HG03196 (cell line): ENCODE data around the gene LDLRAD4.
A peak's percentile ranks its signal among the peaks of the same experiment; 100 is the strongest.
"Not testable (repeated sequence)": the region's sequence is repeated elsewhere in the genome, so short reads cannot be mapped to it uniquely, and the experiment has no call there.

Source experiments
- ATAC-seq: cut with Tn5 transposase; IDR thresholded peaks from one replicate; pipeline ENCODE4 v1.9.1; 2021; ENCODE audit not compliant: unreplicated experiment

The LDLRAD4 gene

GRCh38 chr18:13604786-13605185 is 386.2 kb downstream of the LDLRAD4 start:
- no peak for ATAC-seq

- no peak for ATAC-seq
These were observed 386.9 kb downstream of the LDLRAD4 start for GRCh38 chr18:13605477-13605876.

GRCh38 chr18:13605901-13606300 is 387.3 kb downstream of the LDLRAD4 start:
- no peak for ATAC-seq

- ATAC-seq = no peak
These were observed 388.2 kb downstream of the LDLRAD4 start for GRCh38 chr18:13606604-13607254.

DNA sequence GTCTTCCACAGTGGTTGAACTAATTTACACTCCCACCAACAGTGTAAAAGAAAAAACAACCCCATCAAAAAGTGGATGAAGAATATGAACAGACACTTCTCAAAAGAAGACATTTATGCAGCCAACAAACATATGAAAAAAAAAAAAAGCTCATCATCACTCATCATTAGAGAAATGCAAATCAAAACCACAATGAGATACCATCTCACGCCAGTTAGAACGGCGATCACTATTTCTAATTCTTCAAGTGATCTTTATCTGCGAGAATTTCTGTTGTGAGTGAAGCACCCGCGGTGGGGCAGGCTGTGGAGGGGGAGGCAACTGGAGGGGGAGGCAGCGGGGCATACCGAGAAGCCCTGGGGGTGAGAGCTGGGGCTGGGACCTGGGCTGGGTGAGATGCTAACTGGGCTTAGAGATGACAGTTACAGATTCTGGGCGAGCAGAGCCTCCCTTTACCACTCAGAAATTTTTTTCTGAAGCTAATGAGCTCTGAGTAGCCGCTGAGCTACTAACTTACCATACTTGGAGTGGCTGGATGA is 389.5 kb downstream of the LDLRAD4 start:
- ATAC-seq = not testable (repeated sequence)

DNA sequence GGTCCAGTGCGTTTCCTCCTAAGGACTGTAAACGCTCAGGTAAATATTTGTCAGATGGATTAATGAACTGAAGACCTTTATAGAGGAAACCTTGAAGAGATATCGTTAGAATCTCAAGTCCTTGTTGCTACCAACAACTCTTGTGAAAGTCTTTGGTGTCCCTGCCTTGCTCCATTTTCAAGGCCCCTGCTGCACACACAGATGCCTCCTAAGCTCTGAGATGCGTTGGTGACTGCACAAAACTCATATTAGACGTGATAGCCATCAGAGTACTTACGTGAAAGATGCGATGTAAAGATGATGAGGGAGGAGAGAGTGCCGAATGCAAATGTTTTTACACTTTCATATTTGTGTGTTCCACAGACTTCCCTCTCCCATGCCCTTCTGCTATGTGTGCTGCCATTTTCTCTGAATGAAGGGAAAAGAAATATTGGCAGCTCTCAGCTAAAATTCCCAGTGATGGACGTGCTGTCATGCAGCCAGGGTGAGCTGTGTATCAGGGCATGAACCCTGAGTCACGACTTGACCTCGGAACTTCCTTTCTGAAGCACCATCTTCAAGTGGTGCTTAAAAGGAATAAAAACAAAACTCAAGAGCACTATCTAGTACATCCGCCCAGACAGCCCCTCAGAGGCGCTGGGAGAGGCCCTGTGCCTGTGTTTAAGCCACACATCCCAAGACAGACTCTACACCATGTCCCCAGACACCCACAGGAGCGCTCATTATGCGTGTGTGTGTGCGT is 390.4 kb downstream of the LDLRAD4 start:
- no peak for ATAC-seq

- ATAC-seq = no peak
These were observed 392.1 kb downstream of the LDLRAD4 start for GRCh38 chr18:13610555-13611141.

DNA sequence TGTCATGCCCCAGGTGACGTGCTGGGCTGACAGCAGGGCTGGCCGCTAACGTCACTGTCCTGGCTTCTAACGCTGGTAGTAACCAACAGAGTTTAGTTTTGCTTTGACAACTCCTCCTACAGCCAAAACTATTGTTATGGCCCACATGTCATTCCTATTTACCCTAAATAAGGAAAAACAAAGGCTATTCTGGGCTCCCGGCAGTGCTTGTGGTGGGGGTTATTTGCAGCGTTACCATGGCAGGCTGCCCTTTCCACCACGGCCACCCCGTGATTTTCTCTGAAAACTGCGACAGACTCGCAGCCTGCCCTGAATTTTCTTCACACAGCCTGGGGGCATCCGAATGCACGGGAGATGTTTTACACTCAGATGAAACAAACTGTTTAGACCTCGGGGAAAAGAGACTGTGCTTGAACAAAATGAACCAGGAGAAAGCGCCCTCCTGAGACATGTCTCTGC is 392.6 kb downstream of the LDLRAD4 start:
- ATAC-seq = no peak

GRCh38 chr18:13611601-13612195 is 393.1 kb downstream of the LDLRAD4 start:
- ATAC-seq = peak; percentile 3

DNA sequence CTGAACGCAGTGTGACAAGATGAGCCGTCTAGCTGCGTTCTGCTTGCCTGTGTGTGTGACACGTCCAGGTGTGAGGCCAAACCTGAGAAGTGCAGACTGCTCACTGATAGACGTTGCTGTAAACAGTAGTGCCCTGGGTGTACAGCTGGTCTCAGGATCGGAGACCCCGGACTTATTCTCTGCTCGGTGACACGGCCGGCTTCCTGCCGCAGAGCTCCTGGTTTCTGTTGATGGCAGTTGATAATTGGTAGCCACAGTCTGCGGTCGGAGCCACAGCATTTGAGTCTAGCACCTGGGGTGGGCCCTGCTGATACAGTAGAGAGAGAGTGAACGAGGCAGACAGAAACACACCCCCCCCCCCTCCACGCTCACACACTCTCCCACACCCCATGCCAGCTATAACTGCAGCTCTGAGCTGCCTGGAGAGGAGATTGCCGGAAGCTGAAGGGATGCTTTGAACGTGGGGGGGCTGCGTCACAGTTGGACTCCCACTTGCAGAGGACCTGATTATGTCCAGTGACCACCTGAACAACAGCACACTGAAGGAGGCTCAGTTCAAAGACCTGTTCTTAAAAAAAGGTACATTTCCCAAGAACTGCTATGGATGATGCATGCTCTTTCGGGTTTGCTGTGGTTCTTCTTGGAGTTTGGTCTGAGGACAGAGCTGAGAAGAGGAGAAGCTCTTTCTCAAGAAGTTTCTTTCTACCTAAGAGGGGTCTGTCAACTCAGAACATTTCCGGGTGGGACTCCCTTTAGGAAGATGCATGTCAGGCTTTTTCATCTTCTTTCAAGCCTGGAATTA is 393.8 kb downstream of the LDLRAD4 start:
- peak; percentile 57 for ATAC-seq

DNA sequence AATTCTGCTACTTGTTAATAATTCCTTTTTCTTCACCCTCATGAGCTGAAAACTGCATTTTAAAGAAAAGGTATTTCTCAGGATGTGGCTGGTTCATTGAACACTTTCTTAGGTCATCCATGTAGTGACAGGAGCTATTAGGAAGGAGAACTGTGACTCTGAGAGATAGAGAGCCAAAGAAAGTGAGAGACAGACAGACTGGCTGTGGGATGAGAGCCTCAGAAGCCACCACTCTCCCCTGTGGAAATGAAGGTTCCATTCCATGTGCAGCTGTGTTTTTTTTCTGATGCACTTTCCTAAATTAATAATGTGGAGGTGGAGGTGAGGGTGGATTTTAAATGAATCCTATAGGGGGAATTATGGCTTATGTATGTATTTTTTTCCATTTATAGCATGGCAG is 394.5 kb downstream of the LDLRAD4 start:
- no peak for ATAC-seq

- no peak for ATAC-seq
These were observed 395.3 kb downstream of the LDLRAD4 start for GRCh38 chr18:13613591-13614501.

- ATAC-seq = no peak
These were observed 396.2 kb downstream of the LDLRAD4 start for GRCh38 chr18:13614641-13615288.

DNA sequence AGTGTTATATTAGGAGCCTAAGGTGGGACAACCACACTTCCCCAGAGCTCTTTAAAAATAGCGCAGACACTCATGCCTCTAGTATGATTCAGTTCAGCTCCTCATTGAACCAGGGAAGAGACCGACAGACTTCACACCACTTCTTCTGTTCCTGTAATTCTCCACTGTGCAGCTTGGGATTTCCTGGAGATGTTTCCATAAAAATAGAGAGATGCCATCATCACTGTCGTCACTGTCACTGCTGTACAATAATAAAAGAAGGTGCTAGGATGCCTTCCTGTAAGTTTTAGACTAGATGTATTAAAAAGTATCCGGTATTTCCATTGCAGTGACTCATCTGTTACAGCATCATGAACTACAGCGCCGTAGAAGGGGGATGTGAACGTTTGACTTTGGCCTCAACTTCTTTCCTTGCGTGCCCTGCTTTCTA is 396.9 kb downstream of the LDLRAD4 start:
- no peak for ATAC-seq

- no peak for ATAC-seq
These were observed 397.5 kb downstream of the LDLRAD4 start for GRCh38 chr18:13616041-13616440.

GRCh38 chr18:13616525-13617035 is 398.0 kb downstream of the LDLRAD4 start:
- ATAC-seq = no peak

DNA sequence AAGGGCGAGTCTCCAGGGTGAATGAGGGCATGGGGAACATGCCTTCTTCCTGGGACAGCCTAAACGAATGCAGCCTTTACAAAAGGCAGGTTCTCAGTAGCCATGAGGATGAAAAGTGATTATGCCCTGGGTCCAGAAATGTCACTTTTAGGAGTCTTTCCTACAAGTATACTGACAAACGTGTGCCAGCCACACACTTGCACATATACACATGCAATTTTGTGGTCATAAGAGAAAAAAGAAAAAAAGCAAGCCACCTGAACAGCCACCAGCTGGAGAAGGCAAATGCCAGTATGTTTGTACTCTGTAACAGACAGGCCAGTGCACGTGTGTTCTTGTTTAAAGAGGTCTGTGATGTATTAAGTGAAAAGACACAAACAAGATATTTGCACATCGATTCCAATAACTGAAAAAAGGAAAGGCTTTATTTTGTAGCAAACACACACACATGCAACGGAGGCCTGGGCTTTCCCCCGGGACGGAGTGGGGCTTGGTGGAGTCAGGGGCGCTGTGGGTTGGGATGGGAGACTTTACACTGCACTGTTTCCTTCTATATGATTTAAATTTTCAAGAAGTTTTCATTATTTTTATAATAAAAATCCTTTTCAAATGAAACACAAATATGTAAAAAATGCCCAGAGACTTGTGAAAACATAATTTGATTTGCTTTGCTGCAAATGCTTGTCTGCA is 399.4 kb downstream of the LDLRAD4 start:
- ATAC-seq = no peak

DNA sequence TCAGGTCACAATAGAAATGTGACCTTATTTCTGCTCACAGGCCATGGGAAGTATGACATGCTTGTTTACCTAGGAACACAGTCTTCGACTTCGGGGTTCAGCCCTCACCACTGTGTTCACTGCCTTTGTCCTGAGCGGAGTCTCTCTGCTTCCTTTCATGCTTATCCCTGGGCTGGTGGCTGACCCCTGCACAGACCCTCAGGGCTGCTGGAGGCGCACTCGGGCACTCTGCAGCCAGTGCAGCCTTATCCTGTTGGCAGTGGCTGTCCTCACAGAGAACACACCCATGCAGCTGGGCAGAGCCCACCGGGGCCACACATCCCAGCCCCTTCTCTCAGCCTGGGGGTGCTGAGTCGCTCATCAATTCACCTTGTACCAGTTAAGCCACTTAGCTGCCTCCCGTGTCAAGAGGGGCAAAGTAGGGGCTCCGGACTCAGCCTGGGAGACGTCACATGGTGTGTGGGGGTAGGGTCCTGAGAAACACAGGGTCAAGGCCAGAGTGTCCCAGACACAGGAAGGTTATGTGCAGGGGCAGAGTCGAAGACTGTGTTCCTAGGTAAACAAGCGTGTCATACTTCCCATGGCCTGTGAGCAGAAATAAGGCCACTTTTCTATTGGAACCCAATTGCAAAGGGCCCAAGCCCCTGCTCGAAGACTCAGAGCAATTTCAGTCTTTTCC is 400.3 kb downstream of the LDLRAD4 start:
- ATAC-seq = no peak
